ENCODE results near the gene PWWP2B. TPM values are rescaled to one million over a fixed set of nuclear protein-coding genes. Genes with fewer than 3 reads are reported as not detected.

Gene PWWP2B
- total RNA-seq, 2 donors from 2014 or later: 33.8 to 61.0 TPM

DNA sequence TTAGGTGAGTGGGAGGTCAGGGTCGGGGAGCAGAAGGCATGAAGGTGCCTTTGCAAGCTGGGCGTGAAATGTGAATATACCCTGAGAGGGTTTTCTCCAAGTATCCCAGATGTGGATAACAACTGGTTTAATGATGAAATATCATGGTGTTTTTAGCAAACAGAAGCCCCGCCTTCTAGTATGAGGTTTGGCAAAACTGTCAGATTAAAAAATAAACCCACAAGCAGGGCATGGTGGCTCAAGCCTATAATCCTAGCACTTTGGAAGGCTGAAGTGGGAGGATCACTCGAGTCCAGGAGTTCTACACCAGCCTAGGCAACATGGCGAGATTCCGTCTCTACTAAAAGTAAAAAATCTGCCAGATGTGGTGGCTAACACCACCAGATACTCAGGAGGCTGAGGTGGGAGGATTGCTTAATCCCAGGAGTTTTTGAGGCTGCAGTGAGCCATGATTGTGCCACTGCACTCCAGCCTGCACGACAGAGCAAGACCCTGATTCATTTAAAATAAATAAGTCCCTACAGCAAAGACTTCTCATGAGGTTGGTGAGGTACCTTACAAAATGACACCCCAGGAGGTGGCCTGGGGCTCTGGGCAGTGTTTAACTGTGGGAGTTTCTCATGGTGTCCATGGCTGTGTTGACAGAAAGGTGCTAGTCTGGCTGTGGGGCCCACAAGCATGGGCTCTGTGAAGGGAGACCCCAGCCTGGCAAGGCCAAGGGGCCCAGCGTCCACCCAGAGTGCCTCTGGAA lies 6.7 kb upstream of the PWWP2B start:
- Histone ChIP-seq H3K4me3 (no peak overlapping the region), H3K27me3 (no peaks in the 10 kb centered on the region), H3K27ac (no peak overlapping the region), H3K4me1 (peaks cover 2% of the 10 kb centered on the region), H3K9ac (ENCODE audit: low read depth in 2 of 2, low read length in 2 of 2) (no peak overlapping the region), H3K9me3 (no peaks in the 10 kb centered on the region), H3K36me3 (no peaks in the 10 kb centered on the region)
- intact Hi-C loops (cut with DNase I): no loop called here
- TF ChIP-seq, protein P1, sequence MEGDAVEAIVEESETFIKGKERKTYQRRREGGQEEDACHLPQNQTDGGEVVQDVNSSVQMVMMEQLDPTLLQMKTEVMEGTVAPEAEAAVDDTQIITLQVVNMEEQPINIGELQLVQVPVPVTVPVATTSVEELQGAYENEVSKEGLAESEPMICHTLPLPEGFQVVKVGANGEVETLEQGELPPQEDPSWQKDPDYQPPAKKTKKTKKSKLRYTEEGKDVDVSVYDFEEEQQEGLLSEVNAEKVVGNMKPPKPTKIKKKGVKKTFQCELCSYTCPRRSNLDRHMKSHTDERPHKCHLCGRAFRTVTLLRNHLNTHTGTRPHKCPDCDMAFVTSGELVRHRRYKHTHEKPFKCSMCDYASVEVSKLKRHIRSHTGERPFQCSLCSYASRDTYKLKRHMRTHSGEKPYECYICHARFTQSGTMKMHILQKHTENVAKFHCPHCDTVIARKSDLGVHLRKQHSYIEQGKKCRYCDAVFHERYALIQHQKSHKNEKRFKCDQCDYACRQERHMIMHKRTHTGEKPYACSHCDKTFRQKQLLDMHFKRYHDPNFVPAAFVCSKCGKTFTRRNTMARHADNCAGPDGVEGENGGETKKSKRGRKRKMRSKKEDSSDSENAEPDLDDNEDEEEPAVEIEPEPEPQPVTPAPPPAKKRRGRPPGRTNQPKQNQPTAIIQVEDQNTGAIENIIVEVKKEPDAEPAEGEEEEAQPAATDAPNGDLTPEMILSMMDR (IDR thresholded peaks at IDR 0.05): no peak
- DNase-seq: no peak

DNA sequence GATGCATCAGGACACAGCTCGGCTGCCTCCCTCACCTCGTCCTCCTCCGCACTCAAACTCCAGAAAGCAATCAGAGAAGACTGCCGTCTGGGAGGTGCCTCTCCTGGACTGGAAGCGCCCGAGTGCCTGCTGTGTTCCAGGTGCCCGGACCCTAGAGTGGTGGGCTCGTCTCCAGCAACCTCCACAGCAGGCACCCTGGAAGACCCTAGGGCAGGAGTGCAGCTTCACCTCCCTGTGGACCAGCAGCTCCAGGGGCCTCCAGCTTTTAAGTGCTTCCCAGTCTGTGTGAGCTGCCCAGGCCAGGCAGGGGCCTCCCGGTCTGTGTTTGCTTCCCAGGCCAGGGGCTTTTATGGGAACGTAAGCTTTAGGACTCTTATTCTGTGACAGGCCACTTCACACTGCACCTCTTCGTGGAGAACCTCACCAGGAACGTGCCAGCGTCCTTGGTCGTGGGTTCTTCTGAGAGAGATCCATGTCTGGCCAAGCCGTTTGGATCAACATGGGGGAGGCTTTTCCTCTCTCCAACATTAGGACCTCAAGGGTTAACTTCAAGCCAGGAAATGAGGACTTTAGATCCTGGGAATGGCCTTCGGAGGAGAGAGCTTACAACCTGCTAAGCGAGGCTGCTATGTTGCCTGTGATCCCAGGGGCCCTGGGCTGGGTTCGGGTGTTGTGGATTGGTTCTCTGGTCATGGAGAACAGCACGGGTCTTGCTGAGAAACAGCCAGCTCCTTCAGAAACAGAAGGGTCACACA lies 5.9 kb upstream of the PWWP2B start:
- H3K9ac ChIP-seq (ENCODE audit: low read depth in 2 of 2, low read length in 2 of 2): no peak overlapping the region
- intact Hi-C loops (cut with DNase I): no loop called here

DNA sequence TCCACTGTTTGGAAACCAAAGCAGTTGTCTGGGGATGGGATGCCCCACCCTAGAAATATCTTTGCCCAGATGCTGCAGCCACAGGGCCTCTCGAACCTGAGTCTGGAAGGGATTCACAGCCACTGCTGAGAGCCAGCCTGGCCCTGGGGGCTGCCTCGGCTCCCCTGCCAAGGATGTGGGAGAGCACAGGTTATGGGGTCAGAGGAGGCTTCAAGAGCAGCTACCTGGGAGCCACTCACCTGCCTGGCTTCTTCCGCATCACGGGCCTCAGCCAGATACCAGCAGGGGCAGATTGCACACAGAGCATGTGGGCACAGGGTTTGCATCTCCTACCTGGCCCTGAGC lies 5.4 kb upstream of the PWWP2B start:
- Histone ChIP-seq H3K36me3 (no peaks in the 10 kb centered on the region), H3K27ac (no peak overlapping the region), H3K4me3 (no peak overlapping the region), H3K9ac (ENCODE audit: low read depth in 2 of 2, low read length in 2 of 2) (no peak overlapping the region), H3K27me3 (no peaks in the 10 kb centered on the region), H3K9me3 (no peaks in the 10 kb centered on the region), H3K4me1 (peaks cover 5% of the 10 kb centered on the region)
- intact Hi-C loops (cut with DNase I): no loop called here
- no peak for DNase-seq
- TF ChIP-seq, protein P1 (IDR thresholded peaks at IDR 0.05): no peak

More for the DNA sequence above, 5.9 kb upstream of the PWWP2B start:
- TF ChIP-seq, protein P1 (IDR thresholded peaks at IDR 0.05): no peak
- Histone ChIP-seq H3K4me3 (no peak overlapping the region), H3K36me3 (no peaks in the 10 kb centered on the region), H3K4me1 (peaks cover 5% of the 10 kb centered on the region), H3K9me3 (no peaks in the 10 kb centered on the region), H3K27ac (no peak overlapping the region), H3K27me3 (no peaks in the 10 kb centered on the region)
- no peak for DNase-seq

DNA sequence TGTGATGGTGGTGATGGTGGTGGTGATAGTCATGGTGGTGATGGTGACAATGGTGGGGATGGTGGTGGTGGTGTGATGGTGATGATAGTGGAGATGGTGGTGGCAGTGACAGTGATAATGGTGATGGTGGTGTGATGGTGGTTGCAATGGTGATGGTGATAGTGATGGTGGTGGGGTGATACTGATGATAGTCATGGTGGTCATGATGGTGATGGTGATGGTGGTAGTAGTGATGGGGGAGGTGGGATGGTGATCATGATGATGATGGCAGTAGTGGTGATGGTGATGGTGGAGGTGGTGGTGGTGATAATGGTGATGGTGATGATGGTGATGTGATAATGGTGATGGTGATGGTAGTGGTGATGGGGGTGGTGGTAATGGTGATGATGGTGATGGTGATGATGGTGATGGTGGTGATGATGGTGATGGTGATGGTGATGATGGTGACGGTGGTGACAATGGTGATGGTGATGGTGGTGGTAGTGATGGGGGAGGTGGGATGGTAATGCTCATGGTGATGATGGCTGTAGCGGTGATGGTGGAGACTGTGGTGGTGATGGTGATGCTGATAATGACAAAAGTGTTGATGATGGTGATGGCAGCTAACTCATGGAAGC lies 4.7 kb upstream of the PWWP2B start:
- Histone ChIP-seq H3K27ac (no peak overlapping the region), H3K36me3 (no peaks in the 10 kb centered on the region), H3K9me3 (no peaks in the 10 kb centered on the region), H3K4me3 (no peak overlapping the region), H3K4me1 (peaks cover 5% of the 10 kb centered on the region), H3K27me3 (no peaks in the 10 kb centered on the region), H3K9ac (ENCODE audit: low read depth in 2 of 2, low read length in 2 of 2) (no peak overlapping the region)
- DNase-seq: no peak
- TF ChIP-seq, protein P1 (IDR thresholded peaks at IDR 0.05): no peak
- intact Hi-C loops (cut with DNase I): no loop called here

DNA sequence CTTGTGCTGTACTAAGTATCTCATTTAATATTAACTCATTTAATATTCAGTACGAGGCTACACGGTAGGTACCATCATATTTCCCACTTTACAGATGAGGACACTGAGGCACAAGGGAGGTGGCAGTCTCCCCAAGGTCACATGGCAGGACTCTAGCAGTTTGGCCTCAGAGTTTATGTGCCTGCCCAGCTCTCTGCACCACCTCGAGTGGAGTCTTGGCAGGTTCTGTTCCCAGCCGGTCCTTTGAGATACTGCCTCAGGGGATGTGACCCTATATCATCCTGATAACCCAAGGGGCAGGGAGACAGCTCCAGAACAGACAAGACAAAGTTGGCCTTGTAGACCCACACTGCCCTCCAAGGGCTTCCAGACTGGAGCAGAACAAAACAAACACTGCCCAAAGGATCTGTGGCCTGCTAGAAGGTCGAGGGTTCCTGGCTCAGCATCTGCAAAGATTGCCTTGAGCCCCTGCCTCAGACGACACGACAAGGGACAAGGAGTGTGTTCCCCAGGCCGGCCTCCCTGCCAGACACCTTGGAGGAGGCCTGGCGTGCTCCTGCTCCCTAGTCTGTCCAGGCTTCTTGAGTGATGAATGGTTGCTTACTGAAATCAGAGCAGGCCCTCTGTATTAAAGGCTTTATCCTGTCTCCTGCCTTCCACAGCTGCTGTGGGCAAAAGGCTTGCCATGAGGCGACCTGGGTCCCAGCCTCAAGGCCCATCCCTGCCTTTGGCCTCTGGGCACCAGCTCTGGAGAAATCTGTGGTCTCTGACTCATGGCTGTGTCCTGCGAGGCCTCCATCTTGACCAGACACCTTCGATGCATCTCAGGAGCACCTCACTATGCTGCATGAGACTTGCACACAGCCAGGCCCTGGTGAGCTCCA lies 3.9 kb upstream of the PWWP2B start:
- no peak overlapping the region for H3K9ac ChIP-seq (ENCODE audit: low read depth in 2 of 2, low read length in 2 of 2)
- no peaks in the 10 kb centered on the region for H3K36me3 ChIP-seq
- H3K4me1 ChIP-seq: peaks cover 5% of the 10 kb centered on the region
- H3K27ac ChIP-seq: no peak overlapping the region
- H3K9me3 ChIP-seq: no peaks in the 10 kb centered on the region
- DNase-seq: no peak
- intact Hi-C loops (cut with DNase I): no loop called here
- no peak overlapping the region for H3K4me3 ChIP-seq
- TF ChIP-seq, protein P1 (IDR thresholded peaks at IDR 0.05): no peak
- H3K27me3 ChIP-seq: no peaks in the 10 kb centered on the region
